ENCODE data around the gene ALCAM.
"Not testable (repeated sequence)": the region's sequence is repeated elsewhere in the genome, so short reads cannot be mapped to it uniquely, and the experiment has no call there.

ALCAM gene

GRCh38 chr3:105387122-105387751 is 20.5 kb downstream of the ALCAM start:
- Histone ChIP-seq H3K4me1 (ENCODE audit: control insufficient read depth, insufficient read depth, low read length, poor library complexity, severe bottlenecking) (no peaks in the 10 kb centered on the region), H3K27ac (ENCODE audit: insufficient read depth, low read length, poor library complexity, severe bottlenecking) (no peak overlapping the region), H3K27me3 (replicated peaks; ENCODE audit: control insufficient read depth, insufficient read depth, low read length, poor library complexity, severe bottlenecking) (no peaks in the 10 kb centered on the region), H3K4me3 (ENCODE audit: insufficient read depth, low read depth, low read length, poor library complexity, severe bottlenecking) (no peak overlapping the region), H3K36me3 (ENCODE audit: control insufficient read depth, insufficient read depth, low read length) (no peaks in the 10 kb centered on the region), H3K9me3 (ENCODE audit: control insufficient read depth, low read length) (no peaks in the 10 kb centered on the region)
- DNase-seq, result no peak

- no peak overlapping the region for H3K4me3 ChIP-seq (ENCODE audit: insufficient read depth, low read depth, low read length, poor library complexity, severe bottlenecking)
- no peaks in the 10 kb centered on the region for H3K36me3 ChIP-seq (ENCODE audit: control insufficient read depth, insufficient read depth, low read length)
- no peaks in the 10 kb centered on the region for H3K4me1 ChIP-seq (ENCODE audit: control insufficient read depth, insufficient read depth, low read length, poor library complexity, severe bottlenecking)
- DNase-seq, result no peak
- no peak overlapping the region for H3K27ac ChIP-seq (ENCODE audit: insufficient read depth, low read length, poor library complexity, severe bottlenecking)
- no peaks in the 10 kb centered on the region for H3K9me3 ChIP-seq (ENCODE audit: control insufficient read depth, low read length)
- no peaks in the 10 kb centered on the region for H3K27me3 ChIP-seq (replicated peaks; ENCODE audit: control insufficient read depth, insufficient read depth, low read length, poor library complexity, severe bottlenecking)
These were observed 21.5 kb downstream of the ALCAM start for GRCh38 chr3:105388176-105388575.

- H3K27me3 ChIP-seq (replicated peaks; ENCODE audit: control insufficient read depth, insufficient read depth, low read length, poor library complexity, severe bottlenecking); H3K9me3 ChIP-seq (ENCODE audit: control insufficient read depth, low read length); H3K4me3 ChIP-seq (ENCODE audit: insufficient read depth, low read depth, low read length, poor library complexity, severe bottlenecking); DNase-seq; H3K4me1 ChIP-seq (ENCODE audit: control insufficient read depth, insufficient read depth, low read length, poor library complexity, severe bottlenecking); H3K36me3 ChIP-seq (ENCODE audit: control insufficient read depth, insufficient read depth, low read length); H3K27ac ChIP-seq (ENCODE audit: insufficient read depth, low read length, poor library complexity, severe bottlenecking): not testable (repeated sequence)
These were observed 23.1 kb downstream of the ALCAM start for GRCh38 chr3:105389759-105390158.

- not testable (repeated sequence) for H3K4me3 ChIP-seq (ENCODE audit: insufficient read depth, low read depth, low read length, poor library complexity, severe bottlenecking); H3K4me1 ChIP-seq (ENCODE audit: control insufficient read depth, insufficient read depth, low read length, poor library complexity, severe bottlenecking); H3K27ac ChIP-seq (ENCODE audit: insufficient read depth, low read length, poor library complexity, severe bottlenecking); H3K9me3 ChIP-seq (ENCODE audit: control insufficient read depth, low read length); DNase-seq; H3K36me3 ChIP-seq (ENCODE audit: control insufficient read depth, insufficient read depth, low read length); H3K27me3 ChIP-seq (replicated peaks; ENCODE audit: control insufficient read depth, insufficient read depth, low read length, poor library complexity, severe bottlenecking)
These were observed 25.9 kb downstream of the ALCAM start for GRCh38 chr3:105392598-105392997.

GRCh38 chr3:105394177-105394576 is 27.5 kb downstream of the ALCAM start:
- H3K9me3 ChIP-seq (ENCODE audit: control insufficient read depth, low read length), result no peaks in the 10 kb centered on the region
- H3K27me3 ChIP-seq (replicated peaks; ENCODE audit: control insufficient read depth, insufficient read depth, low read length, poor library complexity, severe bottlenecking), result no peaks in the 10 kb centered on the region
- no peaks in the 10 kb centered on the region for H3K4me1 ChIP-seq (ENCODE audit: control insufficient read depth, insufficient read depth, low read length, poor library complexity, severe bottlenecking)
- H3K27ac ChIP-seq (ENCODE audit: insufficient read depth, low read length, poor library complexity, severe bottlenecking), result no peak overlapping the region
- no peaks in the 10 kb centered on the region for H3K36me3 ChIP-seq (ENCODE audit: control insufficient read depth, insufficient read depth, low read length)
- no peak for DNase-seq
- H3K4me3 ChIP-seq (ENCODE audit: insufficient read depth, low read depth, low read length, poor library complexity, severe bottlenecking), result no peak overlapping the region

GRCh38 chr3:105397974-105398373 is 31.3 kb downstream of the ALCAM start:
- H3K9me3 ChIP-seq (ENCODE audit: control insufficient read depth, low read length), result no peaks in the 10 kb centered on the region
- DNase-seq, result no peak
- no peaks in the 10 kb centered on the region for H3K27me3 ChIP-seq (replicated peaks; ENCODE audit: control insufficient read depth, insufficient read depth, low read length, poor library complexity, severe bottlenecking)
- no peaks in the 10 kb centered on the region for H3K36me3 ChIP-seq (ENCODE audit: control insufficient read depth, insufficient read depth, low read length)
- H3K4me1 ChIP-seq (ENCODE audit: control insufficient read depth, insufficient read depth, low read length, poor library complexity, severe bottlenecking), result no peaks in the 10 kb centered on the region
- no peak overlapping the region for H3K27ac ChIP-seq (ENCODE audit: insufficient read depth, low read length, poor library complexity, severe bottlenecking)
- no peak overlapping the region for H3K4me3 ChIP-seq (ENCODE audit: insufficient read depth, low read depth, low read length, poor library complexity, severe bottlenecking)

GRCh38 chr3:105398437-105398836 is 31.7 kb downstream of the ALCAM start:
- Histone ChIP-seq H3K36me3 (ENCODE audit: control insufficient read depth, insufficient read depth, low read length) (no peaks in the 10 kb centered on the region), H3K9me3 (ENCODE audit: control insufficient read depth, low read length) (peaks cover 2% of the 10 kb centered on the region), H3K4me3 (ENCODE audit: insufficient read depth, low read depth, low read length, poor library complexity, severe bottlenecking) (no peak overlapping the region), H3K27me3 (replicated peaks; ENCODE audit: control insufficient read depth, insufficient read depth, low read length, poor library complexity, severe bottlenecking) (no peaks in the 10 kb centered on the region), H3K27ac (ENCODE audit: insufficient read depth, low read length, poor library complexity, severe bottlenecking) (no peak overlapping the region), H3K4me1 (ENCODE audit: control insufficient read depth, insufficient read depth, low read length, poor library complexity, severe bottlenecking) (no peaks in the 10 kb centered on the region)
- DNase-seq, result no peak

GRCh38 chr3:105399062-105399461 is 32.4 kb downstream of the ALCAM start:
- Histone ChIP-seq H3K4me3 (ENCODE audit: insufficient read depth, low read depth, low read length, poor library complexity, severe bottlenecking) (no peak overlapping the region), H3K27ac (ENCODE audit: insufficient read depth, low read length, poor library complexity, severe bottlenecking) (no peak overlapping the region), H3K27me3 (replicated peaks; ENCODE audit: control insufficient read depth, insufficient read depth, low read length, poor library complexity, severe bottlenecking) (no peaks in the 10 kb centered on the region), H3K4me1 (ENCODE audit: control insufficient read depth, insufficient read depth, low read length, poor library complexity, severe bottlenecking) (no peaks in the 10 kb centered on the region), H3K9me3 (ENCODE audit: control insufficient read depth, low read length) (peaks cover 3% of the 10 kb centered on the region), H3K36me3 (ENCODE audit: control insufficient read depth, insufficient read depth, low read length) (no peaks in the 10 kb centered on the region)
- DNase-seq, result no peak

- Histone ChIP-seq H3K4me3 (ENCODE audit: insufficient read depth, low read depth, low read length, poor library complexity, severe bottlenecking) (no peak overlapping the region), H3K27ac (ENCODE audit: insufficient read depth, low read length, poor library complexity, severe bottlenecking) (no peak overlapping the region), H3K4me1 (ENCODE audit: control insufficient read depth, insufficient read depth, low read length, poor library complexity, severe bottlenecking) (no peaks in the 10 kb centered on the region), H3K9me3 (ENCODE audit: control insufficient read depth, low read length) (peaks cover 3% of the 10 kb centered on the region), H3K27me3 (replicated peaks; ENCODE audit: control insufficient read depth, insufficient read depth, low read length, poor library complexity, severe bottlenecking) (no peaks in the 10 kb centered on the region), H3K36me3 (ENCODE audit: control insufficient read depth, insufficient read depth, low read length) (no peaks in the 10 kb centered on the region)
- DNase-seq, result no peak
These were observed 32.9 kb downstream of the ALCAM start for GRCh38 chr3:105399611-105400010.

- Histone ChIP-seq H3K4me1 (ENCODE audit: control insufficient read depth, insufficient read depth, low read length, poor library complexity, severe bottlenecking) (no peaks in the 10 kb centered on the region), H3K36me3 (ENCODE audit: control insufficient read depth, insufficient read depth, low read length) (no peaks in the 10 kb centered on the region), H3K4me3 (ENCODE audit: insufficient read depth, low read depth, low read length, poor library complexity, severe bottlenecking) (no peak overlapping the region), H3K27me3 (replicated peaks; ENCODE audit: control insufficient read depth, insufficient read depth, low read length, poor library complexity, severe bottlenecking) (no peaks in the 10 kb centered on the region), H3K27ac (ENCODE audit: insufficient read depth, low read length, poor library complexity, severe bottlenecking) (no peak overlapping the region), H3K9me3 (ENCODE audit: control insufficient read depth, low read length) (peaks cover 3% of the 10 kb centered on the region)
- DNase-seq, result no peak
These were observed 34.5 kb downstream of the ALCAM start for GRCh38 chr3:105401254-105401653.

Measured in effector memory CD4-positive, alpha-beta T cell (primary cell).